GM20431 (cell line): ENCODE data around the gene NPAS2.

Experiments
- in situ Hi-C: fragments of 300-500 bp; cut with MseI, MboI; formaldehyde crosslinking; loops from one replicate; pipeline ENCODE4 v1.15.0; 2020; ENCODE audit warnings: low sequenced_read_pairs; ENCODE audit not compliant: unreplicated experiment

Gene NPAS2

DNA sequence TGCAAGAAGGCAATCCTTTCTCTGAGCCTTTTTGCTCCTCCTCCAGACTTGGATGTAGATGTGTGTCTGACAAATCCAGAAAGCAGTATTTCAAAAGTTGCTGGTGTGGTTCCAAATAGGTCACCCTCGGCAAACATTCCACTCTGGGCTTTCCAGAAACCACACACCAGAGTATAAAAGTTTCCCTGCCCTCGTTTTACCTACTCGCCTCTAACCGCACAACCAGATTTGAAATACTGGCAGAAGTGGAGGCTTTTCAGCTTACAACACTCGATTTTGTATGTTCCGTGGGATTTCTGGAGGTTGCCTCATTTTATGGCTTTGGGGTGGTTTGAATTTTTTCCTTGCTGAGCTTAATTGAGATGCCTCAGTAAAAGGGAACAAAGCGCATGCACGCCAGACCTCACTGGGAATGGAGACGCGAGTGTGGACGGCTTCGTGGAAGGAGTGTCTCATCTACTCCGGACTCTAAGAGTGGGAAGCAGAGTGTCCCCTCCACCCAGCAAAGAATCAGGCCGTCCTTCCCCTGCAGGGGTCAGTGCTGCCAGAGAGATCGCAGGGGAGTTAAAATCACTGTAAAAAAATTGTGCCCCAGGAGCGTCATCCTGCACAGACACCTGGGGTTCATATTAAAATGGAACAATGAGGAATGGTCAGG is 138.2 kb downstream of the NPAS2 start:
- in situ Hi-C loops, result no loop called here

GRCh38 chr2:100959225-100959880 is 139.4 kb downstream of the NPAS2 start:
- in situ Hi-C loops, result no loop called here

DNA sequence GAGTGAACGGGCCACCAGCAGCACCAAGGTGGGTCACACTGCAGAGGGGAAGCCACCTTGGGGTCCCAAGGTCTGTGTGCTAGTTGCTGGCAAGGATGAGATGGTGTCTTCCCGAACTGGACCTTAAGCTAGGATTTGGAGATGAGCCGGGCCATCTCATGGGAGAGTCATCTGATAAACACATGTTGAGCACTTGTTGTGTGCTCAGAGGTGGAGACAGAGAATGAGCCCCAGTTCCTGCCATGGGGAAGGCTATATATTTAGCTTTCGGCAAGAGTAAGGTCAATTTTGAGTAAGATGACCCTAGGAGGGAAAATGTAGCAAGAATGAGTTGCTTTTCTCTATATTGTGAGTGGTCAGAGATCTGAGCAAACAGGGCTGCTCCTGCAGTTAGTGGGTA is 140.7 kb downstream of the NPAS2 start:
- in situ Hi-C loops, result no loop called here

DNA sequence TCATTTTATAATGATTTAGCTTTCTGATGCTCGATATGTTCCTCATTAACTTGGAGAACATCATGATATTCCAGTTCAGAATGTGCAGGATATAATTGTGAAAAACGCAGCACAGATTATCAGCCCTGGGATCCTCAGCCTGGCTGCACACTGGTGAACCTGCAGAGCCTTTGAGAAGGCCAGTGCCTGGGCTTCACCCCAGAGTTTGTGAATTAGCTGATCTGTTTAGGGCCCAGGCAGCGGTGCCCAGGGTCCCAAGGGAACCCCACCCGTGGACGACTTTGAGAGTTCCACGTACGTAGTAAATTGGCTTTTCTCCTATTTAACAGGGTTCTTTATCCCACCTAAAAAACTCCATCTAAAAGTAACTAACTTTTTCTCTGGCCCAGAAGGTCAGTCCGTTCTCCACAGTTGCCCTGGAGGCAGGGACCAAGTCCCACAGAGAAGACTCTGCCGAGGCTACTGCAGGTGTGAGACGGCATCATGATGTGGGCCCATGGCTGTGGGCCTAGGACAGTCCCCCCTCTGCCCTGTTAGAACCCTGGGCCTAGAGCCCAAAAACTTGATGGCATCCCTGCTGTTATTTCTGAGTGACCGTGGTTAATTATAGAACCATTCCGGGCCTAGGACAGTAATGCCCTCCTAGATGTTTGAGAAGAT is 142.6 kb downstream of the NPAS2 start:
- in situ Hi-C loops, result no loop called here

GRCh38 chr2:100963026-100963375 is 143.1 kb downstream of the NPAS2 start:
- in situ Hi-C loops, result no loop called here

DNA sequence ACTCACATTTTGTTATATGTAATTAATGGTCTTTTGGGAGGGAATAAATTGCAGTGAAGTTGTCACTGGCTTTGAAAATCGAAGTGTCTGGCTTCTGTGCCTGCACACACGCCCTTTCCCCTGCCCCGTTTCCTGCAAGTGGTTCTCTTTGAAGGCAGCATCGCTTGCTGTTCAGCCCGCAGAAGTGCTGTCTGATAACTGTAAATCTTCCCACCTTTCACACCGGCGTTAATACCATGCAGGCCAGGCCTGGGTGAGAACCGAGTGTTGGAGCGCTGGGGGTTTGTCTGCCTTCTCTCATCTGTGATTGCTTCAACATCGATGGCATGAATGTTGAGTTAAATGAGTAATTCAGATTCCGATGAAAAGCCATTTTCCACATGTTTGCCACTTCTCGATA is 144.3 kb downstream of the NPAS2 start:
- in situ Hi-C loops, result no loop called here

DNA sequence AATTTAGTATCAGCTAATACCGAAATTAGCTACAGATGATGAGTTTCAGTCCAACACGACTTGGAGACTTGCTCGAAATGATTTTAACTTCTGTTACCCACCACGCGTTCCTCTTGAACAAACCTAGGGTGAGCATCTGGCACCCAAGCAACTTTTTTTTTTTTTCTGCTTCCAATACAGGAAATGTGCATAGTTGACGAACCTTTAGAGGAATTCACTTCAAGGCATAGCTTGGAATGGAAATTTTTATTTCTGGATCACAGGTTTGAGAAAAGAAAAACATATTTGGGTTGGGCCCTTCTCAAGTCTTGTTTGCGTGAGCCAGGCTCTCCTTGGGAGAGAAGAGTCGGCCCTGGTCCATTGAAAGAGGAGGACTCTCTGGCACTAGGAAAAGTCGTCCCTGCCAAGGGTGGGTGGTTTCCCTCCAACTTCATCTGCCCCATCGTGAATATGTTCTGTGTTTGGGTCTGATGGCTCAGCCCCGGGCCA is 144.8 kb downstream of the NPAS2 start:
- in situ Hi-C loops, result no loop called here

- in situ Hi-C loops, result no loop called here
Measured at GRCh38 chr2:100965596-100965995, 145.7 kb downstream of the NPAS2 start.

DNA sequence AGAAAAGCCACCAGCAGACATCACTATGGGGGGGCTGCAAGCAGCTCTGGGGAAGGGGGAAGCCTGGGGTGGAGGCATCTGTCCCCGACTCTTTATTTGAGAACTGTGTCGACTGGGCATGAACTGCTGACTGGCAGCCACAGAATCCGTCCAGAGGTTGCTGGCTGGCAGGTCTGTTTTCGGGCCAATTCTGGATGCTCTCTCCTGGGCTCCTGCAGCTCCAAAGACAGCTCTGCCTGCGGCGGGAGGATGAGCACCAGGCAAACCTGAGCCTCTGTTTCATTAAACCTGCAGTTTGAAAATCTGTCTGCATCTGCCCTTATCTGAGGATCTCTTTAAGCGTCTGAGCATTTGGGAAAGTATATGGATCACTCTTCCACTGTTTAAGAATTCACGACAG is 147.8 kb downstream of the NPAS2 start:
- in situ Hi-C loops, result no loop called here

DNA sequence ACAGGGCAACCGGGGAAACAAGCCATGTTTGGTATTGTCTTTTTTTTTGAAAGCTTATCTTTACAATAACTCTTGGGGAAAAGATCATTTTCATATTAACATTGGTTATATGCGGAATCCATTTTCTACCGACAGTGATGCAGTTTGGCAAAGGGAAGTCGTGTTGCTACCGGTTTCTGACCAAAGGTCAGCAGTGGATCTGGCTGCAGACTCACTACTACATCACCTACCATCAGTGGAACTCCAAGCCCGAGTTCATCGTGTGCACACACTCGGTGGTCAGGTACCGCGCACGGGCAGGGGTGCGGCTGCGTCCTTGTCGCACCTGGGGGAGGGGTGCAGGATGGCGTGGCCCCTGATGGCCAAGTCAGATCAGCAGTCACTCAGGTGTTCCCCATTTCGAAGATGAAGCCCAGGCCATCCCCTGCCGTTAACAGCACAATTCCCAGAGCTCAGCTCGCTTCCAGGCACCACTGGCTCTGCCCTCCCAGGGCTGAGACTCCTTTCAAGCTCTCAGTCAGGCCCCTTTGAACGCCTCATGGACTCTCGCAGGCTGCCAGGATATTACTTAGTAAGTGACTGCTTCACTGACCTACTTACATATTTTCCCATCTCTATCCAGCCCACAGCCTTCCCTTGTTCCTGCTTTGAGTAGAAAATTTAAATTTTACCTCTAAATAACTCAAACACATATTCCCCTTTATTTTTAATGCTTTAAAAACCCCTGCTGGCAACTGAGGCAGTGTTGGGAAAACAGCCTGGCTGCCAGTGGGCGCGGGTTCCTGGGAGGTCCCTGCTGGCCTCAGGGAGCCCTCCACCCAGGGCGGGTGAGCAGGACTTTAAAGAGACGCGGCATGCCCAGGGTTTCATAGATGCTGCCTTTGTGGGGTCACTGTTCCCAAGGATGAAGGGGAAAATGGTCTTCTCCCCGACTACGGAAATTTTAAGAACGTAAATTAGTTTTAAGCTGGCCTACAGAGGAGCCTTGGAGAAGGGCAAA is 148.5 kb downstream of the NPAS2 start:
- in situ Hi-C loops, result no loop called here

GRCh38 chr2:100969998-100970397 is 150.1 kb downstream of the NPAS2 start:
- in situ Hi-C loops, result no loop called here

GRCh38 chr2:100971221-100971620 is 151.3 kb downstream of the NPAS2 start:
- in situ Hi-C loops, result no loop called here

- in situ Hi-C loops, result no loop called here
Measured at GRCh38 chr2:100972452-100972851, 152.5 kb downstream of the NPAS2 start.

GRCh38 chr2:100974712-100975520 is 155.0 kb downstream of the NPAS2 start:
- in situ Hi-C loops, result loop anchor here (25.0 kb wide), 1 partner anchor 238 kb away; no protein-coding TSS in a partner anchor

DNA sequence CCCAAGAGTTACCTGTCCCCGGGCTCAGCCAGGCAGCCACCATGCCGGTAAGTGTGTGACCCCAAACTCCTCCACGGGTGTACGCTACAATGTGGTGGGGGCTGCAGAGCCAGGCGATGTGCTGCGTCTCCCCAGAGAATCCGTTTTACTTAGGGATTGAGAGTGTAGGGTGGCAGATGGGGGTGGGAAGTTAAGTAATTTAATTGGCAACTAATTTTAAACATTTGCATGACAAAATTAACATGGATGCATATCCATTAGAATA is 155.5 kb downstream of the NPAS2 start:
- in situ Hi-C loops, result loop anchor here (25.0 kb wide), 1 partner anchor 238 kb away; no protein-coding TSS in a partner anchor

DNA sequence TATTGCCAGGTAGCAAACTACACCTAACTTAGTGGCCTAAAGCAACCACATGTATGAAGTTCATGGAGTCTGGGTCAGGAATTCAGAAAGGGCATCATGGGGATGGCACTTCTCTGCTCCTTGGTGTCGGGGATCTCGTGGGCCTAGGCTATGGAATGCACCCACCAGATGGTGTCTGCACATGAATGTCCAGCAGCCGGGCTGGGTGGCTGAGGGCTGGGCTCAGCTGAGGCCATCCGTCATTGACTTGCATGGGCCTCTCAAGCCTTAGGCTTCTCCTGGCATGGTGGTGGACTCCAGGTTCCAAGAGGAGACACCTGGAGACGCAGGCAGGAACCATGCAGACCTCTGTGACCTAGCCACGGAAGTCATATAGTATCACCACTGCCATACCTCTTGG is 156.1 kb downstream of the NPAS2 start:
- in situ Hi-C loops, result loop anchor here (25.0 kb wide), 1 partner anchor 239 kb away; no protein-coding TSS in a partner anchor

DNA sequence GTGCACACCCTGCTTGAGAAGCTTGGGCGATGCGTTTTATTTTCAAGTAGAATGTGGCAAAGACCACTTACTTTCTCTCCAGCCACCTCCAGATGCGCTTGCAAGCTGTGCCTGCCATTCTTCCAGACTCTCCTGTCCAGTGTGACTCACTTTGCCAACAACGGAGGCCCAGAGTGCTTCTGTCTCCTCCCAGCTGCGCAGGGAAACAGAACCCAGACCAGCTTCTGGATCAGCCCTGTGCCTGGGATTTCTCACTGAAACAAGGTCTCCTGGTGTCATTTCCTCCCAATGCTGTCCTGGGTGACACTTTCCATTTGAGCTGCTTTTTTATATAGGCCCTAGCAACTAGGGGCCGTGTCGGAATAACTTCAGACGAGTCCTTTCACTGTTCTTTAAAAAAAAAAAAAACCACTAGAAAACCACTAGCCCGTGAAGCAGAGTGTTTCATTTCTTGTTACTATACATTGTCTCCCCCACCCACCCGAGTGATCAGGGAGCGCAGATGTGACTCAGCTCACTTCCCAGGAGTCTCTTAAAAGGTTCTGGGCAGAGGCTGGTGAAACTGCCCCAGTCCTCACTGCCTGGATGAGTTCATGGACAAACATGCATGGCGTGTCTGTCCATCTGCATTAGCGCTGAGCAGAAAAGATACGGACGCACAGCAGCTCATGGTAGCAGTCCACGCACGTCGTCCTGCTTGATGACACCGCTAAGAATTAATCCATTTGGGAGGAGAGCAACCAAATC is 156.9 kb downstream of the NPAS2 start:
- in situ Hi-C loops, result loop anchor here (25.0 kb wide), 1 partner anchor 240 kb away; no protein-coding TSS in a partner anchor

- in situ Hi-C loops, result loop anchor here (25.0 kb wide), 1 partner anchor 240 kb away; no protein-coding TSS in a partner anchor
Measured at GRCh38 chr2:100977511-100977910, 157.6 kb downstream of the NPAS2 start.
